ENCODE results near the gene COL1A1. TPM values are rescaled to one million over a fixed set of nuclear protein-coding genes. Genes with fewer than 3 reads are reported as not detected.
A peak's percentile ranks its signal among the peaks of the same experiment; 100 is the strongest.

Gene COL1A1
- polyA plus RNA-seq, 3 donors, result not detected

DNA sequence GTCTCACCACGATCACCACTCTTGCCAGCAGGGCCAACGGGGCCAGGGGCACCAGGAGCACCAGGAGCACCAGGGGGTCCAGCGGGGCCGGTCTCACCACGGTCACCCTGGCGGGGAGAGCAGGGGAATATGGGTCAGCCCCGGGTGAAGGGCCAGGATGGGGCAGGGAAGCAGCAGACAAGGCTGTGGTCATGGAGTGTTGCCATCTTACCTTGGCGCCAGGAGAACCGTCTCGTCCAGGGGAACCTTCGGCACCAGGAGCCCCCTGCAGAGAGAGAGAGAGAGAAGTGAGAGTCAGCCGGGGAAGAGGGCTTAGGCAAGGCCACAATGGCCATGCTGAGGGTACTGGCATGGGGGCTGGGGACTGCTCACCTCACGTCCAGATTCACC is 12.9 kb downstream of the COL1A1 start:
- H3K79me2 ChIP-seq (ENCODE audit: insufficient read depth, low read length), result no peaks in the 10 kb centered on the region
- no peak for DNase-seq
- Mint-ChIP-seq H3K9me3 (peaks cover 0 to 2% (median 0%) of the 10 kb centered on the region in 7 donors), H3K36me3 (peaks cover 0 to 2% of the 10 kb centered on the region in 2 donors), H3K27me3 (ENCODE audit: low read depth in 3 of 3) (peaks cover 6 to 14% (median 9%) of the 10 kb centered on the region in 3 donors), H3K4me3 (no peak overlapping the region), H3K27ac (peak overlapping the region in 1 of 7 donors; percentile 42), H3K4me1 (peaks cover 21% of the 10 kb centered on the region)
- peaks cover 19 to 22% of the 10 kb centered on the region in 2 donors for H3K4me1 ChIP-seq (ENCODE audit: control insufficient read depth in 1 of 2, insufficient read depth in 2 of 2, low read length in 2 of 2)
- no peak overlapping the region for H3K27ac ChIP-seq (ENCODE audit: low read depth in 1 of 2, low read length in 2 of 2)
- intact Hi-C loops (cut with micrococcal nuclease), result no loop called here
- WGBS (ENCODE audit: insufficient coverage), result 86% methylated on average over 9 of the region's 13 CpGs
- H3K4me2 ChIP-seq (replicated peaks; ENCODE audit: extremely low read depth, low read length, poor library complexity, severe bottlenecking), result no peak overlapping the region
- H3K36me3 ChIP-seq (replicated peaks in 1 of 2; ENCODE audit: control insufficient read depth in 1 of 2, insufficient read depth in 2 of 2, low read length in 2 of 2), result no peaks in the 10 kb centered on the region
- no peak overlapping the region for H3K4me3 ChIP-seq (replicated peaks in 1 of 3; ENCODE audit: low read depth in 2 of 3, low read length in 3 of 3)
- no peak overlapping the region for H2AFZ ChIP-seq (ENCODE audit: insufficient read depth, low read depth, low read length, poor library complexity, severe bottlenecking)
- no peaks in the 10 kb centered on the region for H4K20me1 ChIP-seq (ENCODE audit: insufficient read depth, low read length)
- TF ChIP-seq, protein P1, sequence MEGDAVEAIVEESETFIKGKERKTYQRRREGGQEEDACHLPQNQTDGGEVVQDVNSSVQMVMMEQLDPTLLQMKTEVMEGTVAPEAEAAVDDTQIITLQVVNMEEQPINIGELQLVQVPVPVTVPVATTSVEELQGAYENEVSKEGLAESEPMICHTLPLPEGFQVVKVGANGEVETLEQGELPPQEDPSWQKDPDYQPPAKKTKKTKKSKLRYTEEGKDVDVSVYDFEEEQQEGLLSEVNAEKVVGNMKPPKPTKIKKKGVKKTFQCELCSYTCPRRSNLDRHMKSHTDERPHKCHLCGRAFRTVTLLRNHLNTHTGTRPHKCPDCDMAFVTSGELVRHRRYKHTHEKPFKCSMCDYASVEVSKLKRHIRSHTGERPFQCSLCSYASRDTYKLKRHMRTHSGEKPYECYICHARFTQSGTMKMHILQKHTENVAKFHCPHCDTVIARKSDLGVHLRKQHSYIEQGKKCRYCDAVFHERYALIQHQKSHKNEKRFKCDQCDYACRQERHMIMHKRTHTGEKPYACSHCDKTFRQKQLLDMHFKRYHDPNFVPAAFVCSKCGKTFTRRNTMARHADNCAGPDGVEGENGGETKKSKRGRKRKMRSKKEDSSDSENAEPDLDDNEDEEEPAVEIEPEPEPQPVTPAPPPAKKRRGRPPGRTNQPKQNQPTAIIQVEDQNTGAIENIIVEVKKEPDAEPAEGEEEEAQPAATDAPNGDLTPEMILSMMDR (IDR thresholded peaks at IDR 0.05), result no peak
- no peaks in the 10 kb centered on the region for H3K27me3 ChIP-seq (ENCODE audit: control insufficient read depth in 2 of 2, insufficient read depth in 2 of 2, low read length in 2 of 2)
- no peaks in the 10 kb centered on the region for H3K9me3 ChIP-seq (replicated peaks in 1 of 2; ENCODE audit: control insufficient read depth in 1 of 2, insufficient read depth in 1 of 2, low read length in 2 of 2)
- no peak overlapping the region for H3K9ac ChIP-seq (ENCODE audit: insufficient read depth, low read length, poor library complexity, severe bottlenecking)

DNA sequence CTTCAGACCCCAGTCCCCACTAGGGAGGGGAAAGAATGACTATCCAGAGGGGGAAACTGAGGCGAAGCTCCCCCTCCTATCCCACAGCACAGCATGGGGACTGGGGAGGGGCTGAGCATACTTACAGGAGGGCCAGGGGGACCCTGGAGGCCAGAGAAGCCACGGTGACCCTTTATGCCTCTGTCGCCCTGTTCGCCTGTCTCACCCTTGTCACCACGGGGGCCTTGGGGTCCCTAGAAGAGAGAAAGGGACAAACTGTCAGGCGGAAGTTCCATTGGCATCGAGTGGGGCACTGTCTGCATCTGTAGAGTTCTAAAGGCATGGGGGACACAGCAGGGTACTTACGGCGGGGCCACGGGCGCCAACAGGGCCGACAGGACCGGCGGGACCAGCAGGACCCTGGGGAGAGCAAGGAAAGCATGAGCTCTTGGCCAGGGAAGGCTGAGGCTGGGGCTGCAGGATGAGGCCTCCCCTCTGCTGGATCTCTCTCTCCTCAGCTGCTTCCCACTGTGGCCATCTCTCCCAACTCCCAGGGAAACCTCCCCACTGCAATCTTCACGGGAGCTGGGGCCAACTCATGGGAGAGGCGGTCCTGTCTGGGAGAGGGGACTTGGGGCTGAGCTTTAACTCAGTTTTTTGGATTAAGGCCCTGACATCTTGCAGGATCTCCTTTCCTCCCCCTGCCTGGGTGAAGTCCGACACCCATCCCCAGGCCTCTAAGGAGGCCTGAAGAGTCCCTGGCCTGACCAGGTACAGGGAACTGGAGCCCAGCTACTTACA is 13.5 kb downstream of the COL1A1 start:
- DNase-seq, result no peak
- Histone ChIP-seq H3K27ac (ENCODE audit: low read depth in 1 of 2, low read length in 2 of 2) (no peak overlapping the region), H3K9ac (ENCODE audit: insufficient read depth, low read length, poor library complexity, severe bottlenecking) (no peak overlapping the region), H3K36me3 (replicated peaks in 1 of 2; ENCODE audit: control insufficient read depth in 1 of 2, insufficient read depth in 2 of 2, low read length in 2 of 2) (no peaks in the 10 kb centered on the region), H3K4me3 (replicated peaks in 1 of 3; ENCODE audit: low read depth in 2 of 3, low read length in 3 of 3) (no peak overlapping the region), H2AFZ (ENCODE audit: insufficient read depth, low read depth, low read length, poor library complexity, severe bottlenecking) (no peak overlapping the region), H3K4me1 (ENCODE audit: control insufficient read depth in 1 of 2, insufficient read depth in 2 of 2, low read length in 2 of 2) (peaks cover 25 to 28% of the 10 kb centered on the region in 2 donors), H3K9me3 (replicated peaks in 1 of 2; ENCODE audit: control insufficient read depth in 1 of 2, insufficient read depth in 1 of 2, low read length in 2 of 2) (no peaks in the 10 kb centered on the region), H4K20me1 (ENCODE audit: insufficient read depth, low read length) (no peaks in the 10 kb centered on the region), H3K79me2 (ENCODE audit: insufficient read depth, low read length) (no peaks in the 10 kb centered on the region), H3K4me2 (replicated peaks; ENCODE audit: extremely low read depth, low read length, poor library complexity, severe bottlenecking) (no peak overlapping the region), H3K27me3 (ENCODE audit: control insufficient read depth in 2 of 2, insufficient read depth in 2 of 2, low read length in 2 of 2) (no peaks in the 10 kb centered on the region)
- Mint-ChIP-seq H3K4me3 (no peak overlapping the region), H3K27ac (no peak overlapping the region), H3K4me1 (peaks cover 27% of the 10 kb centered on the region), H3K9me3 (peaks cover 0 to 2% (median 0%) of the 10 kb centered on the region in 7 donors), H3K27me3 (ENCODE audit: low read depth in 3 of 3) (peaks cover 7 to 14% (median 9%) of the 10 kb centered on the region in 3 donors), H3K36me3 (peaks cover 0 to 2% of the 10 kb centered on the region in 2 donors)
- TF ChIP-seq, protein P1 (IDR thresholded peaks at IDR 0.05), result no peak
- 95% methylated on average over 12 of the region's 17 CpGs for WGBS (ENCODE audit: insufficient coverage)
- intact Hi-C loops (cut with micrococcal nuclease), result no loop called here

Data from CD14-positive monocyte (primary cell).